GM12801 (cell line): Measurements from ENCODE around the gene TMA16.

Source experiments
- CTCF ChIP-seq: IDR thresholded peaks from one replicate; pipeline ENCODE4 v1.5.1; 2011; ENCODE audit warnings: control low read depth; ENCODE audit not compliant: insufficient read length; ENCODE audit errors: extremely low read depth

The TMA16 gene

GRCh38 chr4:163494360-163495241, at the start of gene TMA16:
TMA16 (plus strand) TSS chr4:163494690; CDS start chr4:163494802, 112 bp downstream.
- TF ChIP-seq CTCF, result no peak

- TF ChIP-seq CTCF, result no peak
Observed at GRCh38 chr4:163447481-163447880, 47.0 kb upstream of the TMA16 start.

GRCh38 chr4:163448540-163449203, 45.8 kb upstream of the TMA16 start:
- no peak for TF ChIP-seq CTCF

GRCh38 chr4:163462556-163462955, 31.9 kb upstream of the TMA16 start:
- no peak for TF ChIP-seq CTCF

GRCh38 chr4:163467082-163467770, 27.3 kb upstream of the TMA16 start:
- TF ChIP-seq CTCF, result no peak

GRCh38 chr4:163470391-163470790, 24.1 kb upstream of the TMA16 start:
- no peak for TF ChIP-seq CTCF

GRCh38 chr4:163473130-163473529, 21.4 kb upstream of the TMA16 start:
- no peak for TF ChIP-seq CTCF
